ENCODE data around the gene GRPEL2. TPM values are rescaled to one million over a fixed set of nuclear protein-coding genes. Genes with fewer than 3 reads are reported as not detected.

Gene GRPEL2
- total RNA-seq, 2 donors from 2014 or later = 7.9 to 9.7 TPM

- Histone ChIP-seq H3K4me3 (no peak overlapping the region), H3K36me3 (no peaks in the 10 kb centered on the region), H3K9me3 (no peaks in the 10 kb centered on the region), H3K27me3 (replicated peaks; ENCODE audit: insufficient read depth) (no peaks in the 10 kb centered on the region), H3K4me1 (ENCODE audit: control insufficient read depth in 1 of 2, low read depth in 2 of 2) (no peaks in the 10 kb centered on the region), H3K27ac (no peak overlapping the region)
- ATAC-seq (ENCODE audit: insufficient number of reproducible peaks, low FRiP score, low read depth) (no peak), DNase-seq (ENCODE audit: low spot score) (no peak)
- no peak for TF ChIP-seq CTCF (IDR thresholded peaks at IDR 0.05)
Measured at GRCh38 chr5:149337736-149338135, 7.6 kb upstream of the GRPEL2 start.

GRCh38 chr5:149338364-149338763 lies 6.9 kb upstream of the GRPEL2 start:
- no peak for TF ChIP-seq CTCF (IDR thresholded peaks at IDR 0.05)
- ATAC-seq (ENCODE audit: insufficient number of reproducible peaks, low FRiP score, low read depth) (no peak), DNase-seq (ENCODE audit: low spot score) (no peak)
- Histone ChIP-seq H3K9me3 (no peaks in the 10 kb centered on the region), H3K4me1 (ENCODE audit: control insufficient read depth in 1 of 2, low read depth in 2 of 2) (no peaks in the 10 kb centered on the region), H3K4me3 (no peak overlapping the region), H3K36me3 (no peaks in the 10 kb centered on the region), H3K27ac (no peak overlapping the region), H3K27me3 (replicated peaks; ENCODE audit: insufficient read depth) (no peaks in the 10 kb centered on the region)

- peaks cover 3% of the 10 kb centered on the region in 2 donors for H3K4me1 ChIP-seq (ENCODE audit: control insufficient read depth in 1 of 2, low read depth in 2 of 2)
- H3K27ac ChIP-seq = no peak overlapping the region
- TF ChIP-seq CTCF (IDR thresholded peaks at IDR 0.05) = no peak
- H3K9me3 ChIP-seq = no peaks in the 10 kb centered on the region
- ATAC-seq (ENCODE audit: insufficient number of reproducible peaks, low FRiP score, low read depth) = no peak
- no peak overlapping the region for H3K4me3 ChIP-seq
- H3K27me3 ChIP-seq (replicated peaks; ENCODE audit: insufficient read depth) = no peaks in the 10 kb centered on the region
- DNase-seq (ENCODE audit: low spot score) = no peak
- no peaks in the 10 kb centered on the region for H3K36me3 ChIP-seq
Measured at GRCh38 chr5:149340920-149341319, 4.4 kb upstream of the GRPEL2 start.

GRCh38 chr5:149341876-149342275 lies 3.4 kb upstream of the GRPEL2 start:
- Histone ChIP-seq H3K9me3 (no peaks in the 10 kb centered on the region), H3K27me3 (replicated peaks; ENCODE audit: insufficient read depth) (no peaks in the 10 kb centered on the region), H3K36me3 (no peaks in the 10 kb centered on the region), H3K4me3 (no peak overlapping the region), H3K27ac (no peak overlapping the region), H3K4me1 (ENCODE audit: control insufficient read depth in 1 of 2, low read depth in 2 of 2) (peaks cover 8 to 9% of the 10 kb centered on the region in 2 donors)
- ATAC-seq (ENCODE audit: insufficient number of reproducible peaks, low FRiP score, low read depth) (no peak), DNase-seq (ENCODE audit: low spot score) (no peak)
- no peak for TF ChIP-seq CTCF (IDR thresholded peaks at IDR 0.05)

GRCh38 chr5:149344151-149344550 lies 1.1 kb upstream of the GRPEL2 start:
- H3K27me3 ChIP-seq (replicated peaks; ENCODE audit: insufficient read depth) = no peaks in the 10 kb centered on the region
- ATAC-seq (ENCODE audit: insufficient number of reproducible peaks, low FRiP score, low read depth) (no peak), DNase-seq (ENCODE audit: low spot score) (no peak)
- H3K9me3 ChIP-seq = no peaks in the 10 kb centered on the region
- no peak for TF ChIP-seq CTCF (IDR thresholded peaks at IDR 0.05)
- H3K36me3 ChIP-seq = peaks cover 8% of the 10 kb centered on the region
- peak overlapping the region; percentile 84 for H3K4me3 ChIP-seq
- no peak overlapping the region for H3K27ac ChIP-seq
- peaks cover 8 to 9% of the 10 kb centered on the region in 2 donors for H3K4me1 ChIP-seq (ENCODE audit: control insufficient read depth in 1 of 2, low read depth in 2 of 2)

Measured in thoracic aorta (tissue), 2 donors.